Vagina (tissue), 2 donors: ENCODE measurements around the gene SUPT4H1. TPM values are rescaled to one million over a fixed set of nuclear protein-coding genes. Genes with fewer than 3 reads are reported as not detected.

Experiments used
- DNase-seq, 2 donors: peaks; one replicate each; pipeline ENCODE4 v3.0.0-alpha.2; 2017; ENCODE audit errors: extremely low spot score in 2 of 2
- H3K27ac ChIP-seq: fragments of 200-600 bp; sonication (generic); one replicate; pipeline ENCODE4 v1.5.1; 2019
- H3K27me3 ChIP-seq: fragments of 200-600 bp; sonication (generic); one replicate; pipeline ENCODE4 v1.5.1; 2019
- H3K36me3 ChIP-seq, 2 donors: fragments of 200-600 bp; sonication (generic); one replicate each; pipeline ENCODE4 v1.5.1; 2017 to 2019
- H3K4me1 ChIP-seq: fragments of 200-600 bp; sonication (generic); one replicate; pipeline ENCODE4 v1.5.1; 2019
- H3K4me3 ChIP-seq, 2 donors: fragments of 200-600 bp; sonication (generic); 1 replicate in 1 of 2; 2 replicates in 1 of 2; pipeline ENCODE4 v1.5.1; 2016 to 2019
- H3K9me3 ChIP-seq: fragments of 200-600 bp; sonication (generic); one replicate; pipeline ENCODE4 v1.5.1; 2019
- POLR2A ChIP-seq, 2 donors: fragments of 450-650 bp; IDR thresholded peaks; one replicate each; pipeline ENCODE4 v1.6.1; 2017; ENCODE audit warnings: antibody characterized with exemption in 2 of 2, mild to moderate bottlenecking in 2 of 2, moderate library complexity in 2 of 2
- POLR2AphosphoS5 ChIP-seq, 2 donors: sonication (generic); formaldehyde crosslinking; IDR thresholded peaks; one replicate each; pipeline ENCODE4 v1.9.0; 2017; ENCODE audit warnings: antibody characterized with exemption in 2 of 2, mild to moderate bottlenecking in 2 of 2, low read depth in 1 of 2; ENCODE audit not compliant: insufficient read depth in 1 of 2
- intact Hi-C: fragments of 100-400 bp; cut with DNase I; formaldehyde crosslinking; loops from one replicate; pipeline ENCODE4 v1.15.1; 2023
- total RNA-seq: library from RNA; depleted of rRNA; stranded (reverse); fragments of >200 nt; gene quantifications from one replicate; pipeline ENCODE4 v1.2.3, GENCODE V29; 2016
- TF ChIP-seq, protein P1 (sequence below), 3 experiments: fragments of 450-650 bp in 2 of 3; fragments of 200-600 bp in 1 of 3; sonication (generic) in 1 of 3; IDR thresholded peaks; one replicate each; pipeline ENCODE4 v1.5.1; 2017 to 2019; ENCODE audit warnings: antibody characterized with exemption in 3 of 3, mild to moderate bottlenecking in 2 of 3, moderate library complexity in 2 of 3

SUPT4H1 gene
- total RNA-seq, 1 donor from 2014 or later: 31.4 TPM

DNA sequence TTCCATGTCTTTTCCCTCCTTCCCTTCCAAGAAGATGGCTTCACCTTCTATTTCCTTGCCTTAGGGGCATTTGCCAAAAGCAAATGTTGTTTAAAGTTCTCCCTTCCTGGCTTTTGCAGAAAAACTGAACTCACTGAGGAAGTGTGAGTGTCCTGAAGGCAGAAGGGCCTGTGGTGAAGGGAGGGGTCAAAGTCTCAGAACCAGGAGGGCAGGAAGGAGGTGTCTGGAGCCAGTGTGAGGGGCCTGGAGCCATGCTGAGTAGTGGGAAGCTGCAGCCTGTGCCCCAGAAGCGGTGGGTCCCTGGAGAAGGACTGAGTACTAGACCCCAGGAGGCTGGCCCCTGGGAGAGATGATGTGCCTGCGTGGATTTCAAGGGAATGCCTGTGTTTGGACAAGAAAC, 23.8 kb upstream of the SUPT4H1 start:
- Histone ChIP-seq H3K4me3 (no peak overlapping the region), H3K4me1 (no peaks in the 10 kb centered on the region), H3K27me3 (no peaks in the 10 kb centered on the region), H3K36me3 (no peaks in the 10 kb centered on the region), H3K9me3 (no peaks in the 10 kb centered on the region), H3K27ac (no peak overlapping the region)
- intact Hi-C loops: no loop called here
- DNase-seq: peak in 1 of 2 donors; percentile 56
- no peak for TF ChIP-seq POLR2AphosphoS5 (IDR thresholded peaks at IDR 0.05; ENCODE audit: insufficient read depth in 1 of 2, low read depth in 1 of 2)
- no peak for TF ChIP-seq POLR2A (IDR thresholded peaks at IDR 0.05)
- TF ChIP-seq, protein P1, sequence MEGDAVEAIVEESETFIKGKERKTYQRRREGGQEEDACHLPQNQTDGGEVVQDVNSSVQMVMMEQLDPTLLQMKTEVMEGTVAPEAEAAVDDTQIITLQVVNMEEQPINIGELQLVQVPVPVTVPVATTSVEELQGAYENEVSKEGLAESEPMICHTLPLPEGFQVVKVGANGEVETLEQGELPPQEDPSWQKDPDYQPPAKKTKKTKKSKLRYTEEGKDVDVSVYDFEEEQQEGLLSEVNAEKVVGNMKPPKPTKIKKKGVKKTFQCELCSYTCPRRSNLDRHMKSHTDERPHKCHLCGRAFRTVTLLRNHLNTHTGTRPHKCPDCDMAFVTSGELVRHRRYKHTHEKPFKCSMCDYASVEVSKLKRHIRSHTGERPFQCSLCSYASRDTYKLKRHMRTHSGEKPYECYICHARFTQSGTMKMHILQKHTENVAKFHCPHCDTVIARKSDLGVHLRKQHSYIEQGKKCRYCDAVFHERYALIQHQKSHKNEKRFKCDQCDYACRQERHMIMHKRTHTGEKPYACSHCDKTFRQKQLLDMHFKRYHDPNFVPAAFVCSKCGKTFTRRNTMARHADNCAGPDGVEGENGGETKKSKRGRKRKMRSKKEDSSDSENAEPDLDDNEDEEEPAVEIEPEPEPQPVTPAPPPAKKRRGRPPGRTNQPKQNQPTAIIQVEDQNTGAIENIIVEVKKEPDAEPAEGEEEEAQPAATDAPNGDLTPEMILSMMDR (IDR thresholded peaks at IDR 0.05): no peak

DNA sequence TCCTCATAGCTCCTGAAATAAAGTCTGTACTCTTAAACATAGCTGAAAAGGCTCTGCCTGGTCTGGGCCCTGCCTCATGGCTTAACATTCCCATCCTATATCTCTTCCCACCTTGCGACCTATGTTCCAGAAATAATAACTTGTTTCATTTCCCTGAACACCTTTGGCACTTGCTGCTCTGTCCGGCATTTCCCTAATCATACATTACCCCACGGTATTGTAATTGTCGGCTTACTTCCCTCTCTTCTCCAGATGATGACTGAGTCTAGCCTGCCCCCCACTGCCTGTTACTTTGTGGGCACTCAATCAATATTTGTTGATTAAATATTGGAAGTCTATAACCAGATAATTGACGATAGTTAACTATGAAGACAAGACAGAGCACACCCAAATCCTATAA, 23.3 kb upstream of the SUPT4H1 start:
- DNase-seq: no peak
- Histone ChIP-seq H3K9me3 (no peaks in the 10 kb centered on the region), H3K36me3 (no peaks in the 10 kb centered on the region), H3K27me3 (no peaks in the 10 kb centered on the region), H3K27ac (no peak overlapping the region), H3K4me3 (no peak overlapping the region), H3K4me1 (no peaks in the 10 kb centered on the region)
- intact Hi-C loops: no loop called here
- TF ChIP-seq POLR2A (IDR thresholded peaks at IDR 0.05) (no peak), POLR2AphosphoS5 (IDR thresholded peaks at IDR 0.05; ENCODE audit: insufficient read depth in 1 of 2, low read depth in 1 of 2) (no peak)
- TF ChIP-seq, protein P1 (IDR thresholded peaks at IDR 0.05): no peak

DNA sequence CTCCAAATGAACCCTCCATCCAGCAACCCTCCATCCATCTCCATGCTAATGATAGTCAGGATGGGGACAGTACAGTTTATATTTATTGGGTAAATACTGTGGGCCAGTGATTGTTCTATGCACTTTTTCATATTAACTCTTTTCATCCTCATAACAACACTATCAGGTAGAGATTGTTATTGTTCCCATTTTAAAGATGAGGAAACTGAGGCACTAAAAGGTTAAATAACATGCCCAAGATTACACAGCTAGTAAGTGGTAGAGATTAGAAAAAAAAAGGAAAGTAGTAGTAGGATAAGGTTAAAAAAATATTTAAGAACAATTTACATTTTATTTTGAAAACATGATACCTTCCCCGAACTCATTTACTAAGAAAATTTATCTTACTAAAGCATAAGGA, 21.9 kb upstream of the SUPT4H1 start:
- TF ChIP-seq, protein P1 (IDR thresholded peaks at IDR 0.05): no peak
- TF ChIP-seq POLR2AphosphoS5 (IDR thresholded peaks at IDR 0.05; ENCODE audit: insufficient read depth in 1 of 2, low read depth in 1 of 2) (no peak), POLR2A (IDR thresholded peaks at IDR 0.05) (no peak)

DNA sequence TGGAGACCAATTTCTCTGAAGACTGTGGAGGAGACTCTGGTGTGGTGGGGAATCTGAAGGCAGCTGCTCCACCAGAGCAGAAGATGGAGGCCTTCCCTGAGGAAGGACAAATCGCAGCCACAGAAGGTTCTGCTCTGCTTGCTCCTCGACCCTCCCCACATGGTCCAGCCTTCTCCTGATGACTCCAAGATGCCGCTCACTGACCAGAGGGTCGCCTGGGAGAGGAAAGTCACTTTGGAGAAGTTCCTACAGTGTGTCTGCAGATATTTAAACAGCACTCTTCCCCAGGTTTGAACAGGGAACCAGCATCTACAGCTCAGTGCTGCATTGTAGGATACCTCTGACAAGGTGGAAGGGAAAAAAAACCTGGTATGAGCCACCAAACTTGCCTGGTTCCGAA, 21.0 kb upstream of the SUPT4H1 start:
- no peaks in the 10 kb centered on the region for H3K27me3 ChIP-seq
- no peak overlapping the region for H3K4me3 ChIP-seq
- no peak for TF ChIP-seq POLR2AphosphoS5 (IDR thresholded peaks at IDR 0.05; ENCODE audit: insufficient read depth in 1 of 2, low read depth in 1 of 2)
- TF ChIP-seq, protein P1 (IDR thresholded peaks at IDR 0.05): no peak
- no peak for TF ChIP-seq POLR2A (IDR thresholded peaks at IDR 0.05)
- H3K27ac ChIP-seq: no peak overlapping the region
- H3K9me3 ChIP-seq: no peaks in the 10 kb centered on the region
- DNase-seq: no peak
- no peaks in the 10 kb centered on the region for H3K4me1 ChIP-seq
- H3K36me3 ChIP-seq: no peaks in the 10 kb centered on the region
- intact Hi-C loops: no loop called here

More for the DNA sequence above, 21.9 kb upstream of the SUPT4H1 start:
- H3K4me1 ChIP-seq: no peaks in the 10 kb centered on the region
- H3K9me3 ChIP-seq: no peaks in the 10 kb centered on the region
- no peak for DNase-seq
- H3K27me3 ChIP-seq: no peaks in the 10 kb centered on the region
- no peak overlapping the region for H3K27ac ChIP-seq
- intact Hi-C loops: no loop called here
- no peaks in the 10 kb centered on the region for H3K36me3 ChIP-seq
- H3K4me3 ChIP-seq: no peak overlapping the region

DNA sequence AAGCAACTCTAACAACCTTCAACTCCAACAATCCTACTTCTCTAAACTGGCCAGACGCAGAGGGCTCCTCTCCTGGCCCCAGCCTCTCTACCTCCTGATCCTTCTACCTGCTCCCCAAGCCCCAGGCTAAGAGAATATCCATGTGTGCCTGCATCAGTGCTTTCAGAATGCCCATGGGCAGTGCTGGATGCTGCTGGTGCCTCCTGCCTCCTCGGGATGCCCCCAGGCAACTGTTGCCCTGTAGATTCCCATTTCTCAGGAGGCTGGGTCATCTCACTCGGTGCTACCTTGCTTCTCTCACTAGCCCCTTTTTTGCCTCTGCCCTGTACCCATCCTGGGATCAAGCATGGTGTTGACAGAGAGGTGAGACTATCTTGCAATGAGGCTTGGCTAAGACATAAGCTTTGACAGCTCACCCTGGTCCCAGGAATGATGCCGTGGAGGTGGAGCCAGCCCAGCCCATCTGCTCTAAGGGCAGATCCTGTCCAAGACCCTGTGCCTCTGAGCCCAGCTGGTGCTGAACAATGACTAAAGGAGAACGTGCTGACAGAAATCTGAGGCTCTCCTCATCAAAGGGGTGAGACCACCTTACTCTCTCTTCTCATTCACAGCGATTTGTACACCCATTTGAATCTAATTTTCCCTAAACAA, 19.4 kb upstream of the SUPT4H1 start:
- no peaks in the 10 kb centered on the region for H3K36me3 ChIP-seq
- H3K4me1 ChIP-seq: no peaks in the 10 kb centered on the region
- intact Hi-C loops: no loop called here
- no peaks in the 10 kb centered on the region for H3K9me3 ChIP-seq
- H3K27me3 ChIP-seq: no peaks in the 10 kb centered on the region
- DNase-seq: no peak
- H3K4me3 ChIP-seq: no peak overlapping the region
- TF ChIP-seq POLR2AphosphoS5 (IDR thresholded peaks at IDR 0.05; ENCODE audit: insufficient read depth in 1 of 2, low read depth in 1 of 2): no peak
- TF ChIP-seq, protein P1 (IDR thresholded peaks at IDR 0.05): no peak
- TF ChIP-seq POLR2A (IDR thresholded peaks at IDR 0.05): no peak
- no peak overlapping the region for H3K27ac ChIP-seq
